K562 (cell line): ENCODE results near the gene EVA1B. TPM values are rescaled to one million over a fixed set of nuclear protein-coding genes. Genes with fewer than 3 reads are reported as not detected.

ENCODE experiments used
- ATAC-seq: fragments of 200-7000 bp; cut with Tn5 transposase; 3 replicates; pipeline ENCODE4 v1.9.1; 2020; ENCODE audit warnings: moderate library complexity
- BruUV-seq: library from RNA; stranded (reverse); fragments of 400-500 nt; replicated peaks from 2 replicates; lab custom pipeline; 2021; lab: Mats Ljungman, UMichigan
- CTCF ChIA-PET: fragments of 300-600 bp; formaldehyde crosslinking; extraction: SDS; loops from one replicate; lab custom pipeline; 2021; ENCODE audit warnings: low intra/inter-chr PET ratio; lab: Yijun Ruan, JAX
- POLR2A ChIA-PET: fragments of 300-600, 350-650 bp; sonication (Branson Sonifier 250); formaldehyde crosslinking; extraction: SDS; loops from one replicate; lab custom pipeline; 2021; ENCODE audit warnings: antibody characterized with exemption, inconsistent platforms; lab: Yijun Ruan, JAX
- DNase-seq, 4 experiments: peaks; one replicate each; pipeline versions ENCODE4 v3.0.0 to v3.0.0-alpha.2; 2011 to 2018; ENCODE audit warnings: low spot score in 3 of 4, mixed read lengths in 3 of 4; ENCODE audit errors: extremely low read depth in 1 of 4
- FAIRE-seq: peaks from 2 replicates; lab custom pipeline; 2011; peaks lifted over from hg19 to GRCh38; lab: Jason Lieb, UNC
- H2AFZ ChIP-seq: 2 replicates; pipeline ENCODE4 v1.6.0; 2011; ENCODE audit warnings: low read depth, low read length, control low read depth, inconsistent platforms
- H3K27ac ChIP-seq: fragments of 200-600 bp; 3 replicates; pipeline ENCODE4 v1.8.0; 2011; ENCODE audit warnings: low read depth, mild to moderate bottlenecking, control low read depth, inconsistent platforms, low read length, moderate library complexity, mixed read lengths; ENCODE audit errors: extremely low read depth
- H3K27me3 ChIP-seq, 2 experiments: fragments of 300-600 bp in 1 of 2; 2 replicates in 1 of 2; 3 replicates in 1 of 2; pipeline versions ENCODE4 v1.6.0 to v1.8.0; 2011; ENCODE audit warnings: inconsistent platforms in 2 of 2, low read length in 2 of 2, mild to moderate bottlenecking in 1 of 2, mixed read lengths in 1 of 2, moderate library complexity in 1 of 2; ENCODE audit not compliant: control insufficient read depth in 2 of 2, insufficient read depth in 2 of 2
- H3K36me3 ChIP-seq: fragments of 300-600 bp; 3 replicates; pipeline ENCODE4 v1.8.0; 2011; ENCODE audit warnings: mild to moderate bottlenecking, low read length, inconsistent platforms; ENCODE audit not compliant: control insufficient read depth, insufficient read depth
- H3K4me1 ChIP-seq, 2 experiments: fragments of 200-600 bp in 1 of 2; replicated peaks in 1 of 2; 2 replicates in 1 of 2; 3 replicates in 1 of 2; pipeline versions ENCODE4 v1.5.1 to v1.8.0; 2011; ENCODE audit warnings: inconsistent platforms in 2 of 2, low read length in 2 of 2, mild to moderate bottlenecking in 1 of 2, mixed read lengths in 1 of 2, moderate library complexity in 1 of 2; ENCODE audit not compliant: control insufficient read depth in 2 of 2, insufficient read depth in 2 of 2
- H3K4me2 ChIP-seq: 2 replicates; pipeline ENCODE4 v1.6.1; 2011; ENCODE audit warnings: low read length, control low read depth, inconsistent platforms, mixed read lengths; ENCODE audit not compliant: insufficient read depth
- H3K4me3 ChIP-seq: fragments of 200-600 bp; sonication (generic), shearing (Covaris generic); 2 replicates; pipeline ENCODE4 v1.5.1; 2016; ENCODE audit warnings: control low read depth, inconsistent platforms
- H3K79me2 ChIP-seq: fragments of 200-600 bp; 3 replicates; pipeline ENCODE4 v1.8.0; 2011; ENCODE audit warnings: low read length, inconsistent platforms; ENCODE audit not compliant: control insufficient read depth, insufficient read depth
- H3K9ac ChIP-seq, 2 experiments: 2 replicates each; pipeline versions ENCODE4 v1.6.0 to v1.6.1; 2011; ENCODE audit warnings: low read depth in 2 of 2, low read length in 2 of 2, control low read depth in 1 of 2, inconsistent platforms in 1 of 2, mild to moderate bottlenecking in 1 of 2, mixed read lengths in 1 of 2; ENCODE audit not compliant: insufficient read depth in 1 of 2
- H3K9me1 ChIP-seq: one replicate; pipeline ENCODE4 v1.6.0; 2011; ENCODE audit warnings: inconsistent platforms, mild to moderate bottlenecking, low read length, moderate library complexity; ENCODE audit not compliant: control insufficient read depth, insufficient read depth
- H3K9me3 ChIP-seq: replicated peaks from 2 replicates; pipeline ENCODE4 v1.5.1; 2011; ENCODE audit warnings: low read depth, low read length, inconsistent platforms; ENCODE audit not compliant: control insufficient read depth, insufficient read depth
- H4K20me1 ChIP-seq: replicated peaks from 2 replicates; pipeline ENCODE4 v1.6.1; 2011; ENCODE audit warnings: low read length, inconsistent platforms, mixed read lengths; ENCODE audit not compliant: control insufficient read depth, insufficient read depth
- BRCA1 ChIP-seq, 2 experiments: fragments of 450-650 bp in 1 of 2; sonication (generic) in 1 of 2; formaldehyde crosslinking in 1 of 2; IDR thresholded peaks; 2 replicates each; pipeline versions ENCODE4 v1.5.0 to v1.6.1; 2017 to 2020; ENCODE audit warnings: mild to moderate bottlenecking in 1 of 2, missing genetic modification reagents in 1 of 2
- GATAD2B ChIP-seq: fragments of 450-650 bp; IDR thresholded peaks from 2 replicates; pipeline ENCODE4 v1.6.1; 2017; ENCODE audit warnings: mild to moderate bottlenecking, borderline replicate concordance
- LCOR ChIP-seq: sonication (generic); formaldehyde crosslinking; IDR thresholded peaks from 2 replicates; pipeline ENCODE4 v1.8.0; 2022; ENCODE audit warnings: mild to moderate bottlenecking, missing genetic modification reagents
- PTRF ChIP-seq: fragments of 450-650 bp; IDR thresholded peaks from 2 replicates; pipeline ENCODE4 v1.6.1; 2016; ENCODE audit warnings: mild to moderate bottlenecking, missing genetic modification characterization, missing compliant biosample characterization
- RBM14 ChIP-seq: fragments of 200-400 bp; formaldehyde crosslinking; IDR thresholded peaks from 2 replicates; pipeline ENCODE4 v1.6.1; 2018; ENCODE audit warnings: low read depth, mild to moderate bottlenecking, low read length, moderate library complexity, borderline replicate concordance; ENCODE audit not compliant: insufficient read depth
- RBM39 ChIP-seq: fragments of 200-400 bp; formaldehyde crosslinking; optimal IDR thresholded peaks from 2 replicates; pipeline ENCODE3; 2018; ENCODE audit warnings: low read depth, low read length
- SAFB ChIP-seq: fragments of 200-400 bp; formaldehyde crosslinking; IDR thresholded peaks from 2 replicates; pipeline ENCODE4 v1.6.1; 2017; ENCODE audit warnings: low read depth, low read length, borderline replicate concordance
- SIN3A ChIP-seq, 2 experiments: fragments of 150-350 bp in 1 of 2; IDR thresholded peaks; 2 replicates each; pipeline ENCODE4 v1.6.1; 2011 to 2016; ENCODE audit warnings: borderline replicate concordance in 2 of 2, low read depth in 2 of 2, low read length in 2 of 2, mild to moderate bottlenecking in 2 of 2, moderate library complexity in 2 of 2; ENCODE audit not compliant: control insufficient read depth in 1 of 2
- ZEB2 ChIP-seq: fragments of 450-650 bp; IDR thresholded peaks from 2 replicates; pipeline ENCODE4 v1.6.1; 2016
- ZNF263 ChIP-seq: sonication (generic); formaldehyde crosslinking; IDR thresholded peaks from 2 replicates; pipeline ENCODE4 v1.8.0; 2022; ENCODE audit warnings: mild to moderate bottlenecking, missing genetic modification reagents, borderline replicate concordance
- ZNF41 ChIP-seq: fragments of 250-450 bp; sonication (Bioruptor Pico); conservative IDR thresholded peaks from 2 replicates; pipeline ENCODE4 v1.4.0; 2020; ENCODE audit warnings: mild to moderate bottlenecking
- WGBS: fragments of 100-300 bp; shearing (Covaris generic); methylation state at CpG from one replicate; pipeline ENCODE4 v1.1.6; 2016; ENCODE audit warnings: low coverage, mixed read lengths; ENCODE audit not compliant: insufficient coverage; ENCODE audit errors: missing lambda C conversion rate; 5-methylcytosine and 5-hydroxymethylcytosine counted together
- in situ Hi-C: fragments of 300-500 bp; cut with MboI; formaldehyde crosslinking; loops from 4 replicates; pipeline ENCODE4 v1.15.0; 2018; ENCODE audit warnings: inconsistent platforms, mixed read lengths
- intact Hi-C: fragments of 100-400 bp; cut with micrococcal nuclease; formaldehyde crosslinking; loops from 2 replicates; pipeline ENCODE4 v1.14.2; 2022
- polyA plus RNA-seq, 8 experiments: library from polyadenylated mRNA; depleted of rRNA in 4 of 8; stranded (reverse) in 5 of 8; unstranded in 3 of 8; fragments of >200 nt; fragmentation: Nextera tagmentation in 2 of 8; fragmentation: Illumina TruSeq in 1 of 8; extraction: Ambion mirVana in 2 of 8; extraction: Trizol in 1 of 8; gene quantifications; 2 replicates each; pipeline versions ENCODE4 v1.2.1 to v1.2.3, GENCODE V29; 2011 to 2014; ENCODE audit warnings: inconsistent platforms in 1 of 8, missing spikeins in 1 of 8
- total RNA-seq, 7 experiments: library from RNA; depleted of rRNA in 6 of 7; stranded (reverse); fragments of >200 nt in 6 of 7; fragmentation: Illumina TruSeq in 2 of 7; extraction: Trizol in 2 of 7; gene quantifications; 2 replicates each; pipeline versions ENCODE4 v1.2.1 to v1.2.3, GENCODE V29; 2011 to 2021; ENCODE audit warnings: low replicate concordance in 1 of 7
- TF ChIP-seq, protein P1 (sequence below): fragments of 250-450 bp; sonication (Bioruptor Pico); IDR thresholded peaks from 2 replicates; pipeline ENCODE4 v1.4.0; 2020
- TF ChIP-seq, protein P2 (sequence below): IDR thresholded peaks from 2 replicates; pipeline ENCODE4 v1.6.1; 2011; ENCODE audit warnings: borderline replicate concordance, low read depth, mild to moderate bottlenecking, moderate library complexity, low read length; ENCODE audit not compliant: insufficient read depth, poor library complexity, severe bottlenecking
- TF ChIP-seq, protein P3 (sequence below): sonication (generic); formaldehyde crosslinking; IDR thresholded peaks from 2 replicates; pipeline ENCODE4 v1.8.0; 2022; ENCODE audit warnings: mild to moderate bottlenecking, missing genetic modification reagents
- TF ChIP-seq, protein P4 (sequence below), 2 experiments: fragments of 200-800 bp in 1 of 2; sonication (Bioruptor generic) in 1 of 2; sonication (generic) in 1 of 2; formaldehyde crosslinking in 1 of 2; IDR thresholded peaks in 1 of 2; conservative IDR thresholded peaks in 1 of 2; 2 replicates each; pipeline versions ENCODE4 v1.5.0 to v1.6.1; 2016 to 2020; ENCODE audit warnings: missing compliant biosample characterization in 1 of 2, missing genetic modification characterization in 1 of 2, missing genetic modification reagents in 1 of 2

EVA1B gene
- total and polyA plus RNA-seq, 9 of the 15 experiments (the other 6 are each of a cell fraction or from before 2014, with no cell fraction given), result 0.08 to 65.7 (median 2.4) TPM

- no peaks in the 10 kb centered on the region for H3K9me1 ChIP-seq
- in situ Hi-C loops (no loop called here), intact Hi-C loops (loop anchor here (2.0 to 10.0 kb wide), 3 partner anchors 48 to 436 kb away; partner anchors contain the start of genes AGO1 and STK40)
- BruUV-seq, result no TSS peak
- peaks cover 18% of the 10 kb centered on the region; the same call in 2 of the 3 replicates for H3K79me2 ChIP-seq
- peak; percentile 29 to 50 (median 40) for DNase-seq
- H3K27ac ChIP-seq, result peak overlapping the region; percentile 90
- H3K27me3 ChIP-seq, result no peaks in the 10 kb centered on the region
- peak overlapping the region; percentile 94 for H2AFZ ChIP-seq
- H4K20me1 ChIP-seq, result no peaks in the 10 kb centered on the region
- H3K9ac ChIP-seq, result peak overlapping the region; percentile 70 to 94
- ChIA-PET CTCF (no interaction called here), POLR2A (interaction anchor here (0.6 to 2.9 kb wide), 6 partner anchors 11 to 67 kb away, joined by 3 to 19 read pairs (median 7); partner anchors contain the start of gene SH3D21)
- H3K9me3 ChIP-seq, result no peaks in the 10 kb centered on the region
- ATAC-seq, result peak; percentile 0; the same call in 2 of the 3 replicates
- peak overlapping the region; percentile 46 for H3K4me3 ChIP-seq
- peak; percentile 11 for FAIRE-seq
- peaks cover 36 to 54% of the 10 kb centered on the region in 2 experiments for H3K4me1 ChIP-seq
- peak overlapping the region; percentile 88 for H3K4me2 ChIP-seq
- 16% methylated on average over 16 of the region's 16 CpGs for WGBS
- H3K36me3 ChIP-seq, result peaks cover 4% of the 10 kb centered on the region; the same call in 1 of the 3 replicates
- TF ChIP-seq, protein P1, sequence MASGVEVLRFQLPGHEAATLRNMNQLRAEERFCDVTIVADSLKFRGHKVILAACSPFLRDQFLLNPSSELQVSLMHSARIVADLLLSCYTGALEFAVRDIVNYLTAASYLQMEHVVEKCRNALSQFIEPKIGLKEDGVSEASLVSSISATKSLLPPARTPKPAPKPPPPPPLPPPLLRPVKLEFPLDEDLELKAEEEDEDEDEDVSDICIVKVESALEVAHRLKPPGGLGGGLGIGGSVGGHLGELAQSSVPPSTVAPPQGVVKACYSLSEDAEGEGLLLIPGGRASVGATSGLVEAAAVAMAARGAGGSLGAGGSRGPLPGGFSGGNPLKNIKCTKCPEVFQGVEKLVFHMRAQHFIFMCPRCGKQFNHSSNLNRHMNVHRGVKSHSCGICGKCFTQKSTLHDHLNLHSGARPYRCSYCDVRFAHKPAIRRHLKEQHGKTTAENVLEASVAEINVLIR (CRISPR knock-in tag), result no peak
- TF ChIP-seq, protein P2, sequence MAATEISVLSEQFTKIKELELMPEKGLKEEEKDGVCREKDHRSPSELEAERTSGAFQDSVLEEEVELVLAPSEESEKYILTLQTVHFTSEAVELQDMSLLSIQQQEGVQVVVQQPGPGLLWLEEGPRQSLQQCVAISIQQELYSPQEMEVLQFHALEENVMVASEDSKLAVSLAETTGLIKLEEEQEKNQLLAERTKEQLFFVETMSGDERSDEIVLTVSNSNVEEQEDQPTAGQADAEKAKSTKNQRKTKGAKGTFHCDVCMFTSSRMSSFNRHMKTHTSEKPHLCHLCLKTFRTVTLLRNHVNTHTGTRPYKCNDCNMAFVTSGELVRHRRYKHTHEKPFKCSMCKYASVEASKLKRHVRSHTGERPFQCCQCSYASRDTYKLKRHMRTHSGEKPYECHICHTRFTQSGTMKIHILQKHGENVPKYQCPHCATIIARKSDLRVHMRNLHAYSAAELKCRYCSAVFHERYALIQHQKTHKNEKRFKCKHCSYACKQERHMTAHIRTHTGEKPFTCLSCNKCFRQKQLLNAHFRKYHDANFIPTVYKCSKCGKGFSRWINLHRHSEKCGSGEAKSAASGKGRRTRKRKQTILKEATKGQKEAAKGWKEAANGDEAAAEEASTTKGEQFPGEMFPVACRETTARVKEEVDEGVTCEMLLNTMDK, result no peak
- TF ChIP-seq PTRF (no peak), LCOR (CRISPR knock-in tag) (no peak), RBM39 (no peak), ZNF263 (peak; percentile 92), ZEB2 (no peak), BRCA1 (IDR thresholded peaks at IDR 0.05) (no peak), BRCA1 (CRISPR knock-in tag; IDR thresholded peaks at IDR 0.05) (no peak), SAFB (no peak), GATAD2B (no peak), SIN3A (IDR thresholded peaks at IDR 0.05; ENCODE audit: borderline replicate concordance in 2 of 2, control insufficient read depth in 1 of 2, low read depth in 2 of 2, low read length in 2 of 2) (no peak), RBM14 (no peak), ZNF41 (CRISPR knock-in tag) (no peak)
- TF ChIP-seq, protein P3, sequence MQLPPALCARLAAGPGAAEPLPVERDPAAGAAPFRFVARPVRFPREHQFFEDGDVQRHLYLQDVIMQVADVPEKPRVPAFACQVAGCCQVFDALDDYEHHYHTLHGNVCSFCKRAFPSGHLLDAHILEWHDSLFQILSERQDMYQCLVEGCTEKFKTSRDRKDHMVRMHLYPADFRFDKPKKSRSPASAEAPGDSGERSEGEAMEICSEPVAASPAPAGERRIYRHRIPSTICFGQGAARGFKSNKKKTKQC (CRISPR knock-in tag), result 0 out of 2 replicates have a peak, but pooled peaks have one; percentile 23
- TF ChIP-seq, protein P4, sequence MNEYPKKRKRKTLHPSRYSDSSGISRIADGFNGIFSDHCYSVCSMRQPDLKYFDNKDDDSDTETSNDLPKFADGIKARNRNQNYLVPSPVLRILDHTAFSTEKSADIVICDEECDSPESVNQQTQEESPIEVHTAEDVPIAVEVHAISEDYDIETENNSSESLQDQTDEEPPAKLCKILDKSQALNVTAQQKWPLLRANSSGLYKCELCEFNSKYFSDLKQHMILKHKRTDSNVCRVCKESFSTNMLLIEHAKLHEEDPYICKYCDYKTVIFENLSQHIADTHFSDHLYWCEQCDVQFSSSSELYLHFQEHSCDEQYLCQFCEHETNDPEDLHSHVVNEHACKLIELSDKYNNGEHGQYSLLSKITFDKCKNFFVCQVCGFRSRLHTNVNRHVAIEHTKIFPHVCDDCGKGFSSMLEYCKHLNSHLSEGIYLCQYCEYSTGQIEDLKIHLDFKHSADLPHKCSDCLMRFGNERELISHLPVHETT (CRISPR knock-in tag; conservative IDR thresholded peaks at IDR 0.05 in 1 of 2, IDR thresholded peaks at IDR 0.05 in 1 of 2), result no peak
These were observed 3.1 kb downstream of the EVA1B start for GRCh38 chr1:36320291-36320761.
